ENCODE data around the gene CEP112.

Gene CEP112

DNA sequence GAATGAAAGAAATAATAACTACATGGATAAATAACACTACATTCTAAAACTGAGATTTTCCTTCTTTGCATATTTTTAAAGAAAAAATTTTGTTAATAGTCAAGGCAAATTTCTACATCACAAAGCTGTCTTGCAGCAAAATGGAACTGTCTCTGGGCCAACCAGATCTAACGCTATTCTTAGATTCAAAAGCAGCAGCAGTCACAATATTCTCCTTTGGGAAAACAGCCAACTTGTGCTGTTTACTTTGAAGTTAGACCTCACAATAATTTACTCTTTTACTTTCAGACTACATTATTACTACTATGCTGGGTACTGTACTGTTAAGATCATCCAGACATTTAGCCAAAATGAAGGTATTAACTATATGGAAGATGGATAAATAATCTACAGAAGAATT, 189.1 kb downstream of the CEP112 start:
- H4K20me1 ChIP-seq (ENCODE audit: insufficient read depth): no peaks in the 10 kb centered on the region
- no peaks in the 10 kb centered on the region for H3K36me3 ChIP-seq (ENCODE audit: insufficient read depth)
- H3K9ac ChIP-seq: no peak overlapping the region
- H3K79me2 ChIP-seq (ENCODE audit: insufficient read depth, low read depth): no peaks in the 10 kb centered on the region
- no peak overlapping the region for H3K4me3 ChIP-seq (IDR thresholded peaks at IDR 0.05; ENCODE audit: insufficient read depth, low read depth, low read length)
- TF ChIP-seq, protein P1, sequence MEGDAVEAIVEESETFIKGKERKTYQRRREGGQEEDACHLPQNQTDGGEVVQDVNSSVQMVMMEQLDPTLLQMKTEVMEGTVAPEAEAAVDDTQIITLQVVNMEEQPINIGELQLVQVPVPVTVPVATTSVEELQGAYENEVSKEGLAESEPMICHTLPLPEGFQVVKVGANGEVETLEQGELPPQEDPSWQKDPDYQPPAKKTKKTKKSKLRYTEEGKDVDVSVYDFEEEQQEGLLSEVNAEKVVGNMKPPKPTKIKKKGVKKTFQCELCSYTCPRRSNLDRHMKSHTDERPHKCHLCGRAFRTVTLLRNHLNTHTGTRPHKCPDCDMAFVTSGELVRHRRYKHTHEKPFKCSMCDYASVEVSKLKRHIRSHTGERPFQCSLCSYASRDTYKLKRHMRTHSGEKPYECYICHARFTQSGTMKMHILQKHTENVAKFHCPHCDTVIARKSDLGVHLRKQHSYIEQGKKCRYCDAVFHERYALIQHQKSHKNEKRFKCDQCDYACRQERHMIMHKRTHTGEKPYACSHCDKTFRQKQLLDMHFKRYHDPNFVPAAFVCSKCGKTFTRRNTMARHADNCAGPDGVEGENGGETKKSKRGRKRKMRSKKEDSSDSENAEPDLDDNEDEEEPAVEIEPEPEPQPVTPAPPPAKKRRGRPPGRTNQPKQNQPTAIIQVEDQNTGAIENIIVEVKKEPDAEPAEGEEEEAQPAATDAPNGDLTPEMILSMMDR (conservative IDR thresholded peaks at IDR 0.05; ENCODE audit: low read depth, low read length): no peak
- H3K27ac ChIP-seq: no peak overlapping the region
- no peaks in the 10 kb centered on the region for H3K4me1 ChIP-seq (ENCODE audit: low read depth, poor library complexity, severe bottlenecking)
- no peaks in the 10 kb centered on the region for H3K27me3 ChIP-seq (ENCODE audit: insufficient read depth, low read depth)
- no peak overlapping the region for H3K4me2 ChIP-seq
- H2AFZ ChIP-seq (ENCODE audit: low read depth): no peak overlapping the region

DNA sequence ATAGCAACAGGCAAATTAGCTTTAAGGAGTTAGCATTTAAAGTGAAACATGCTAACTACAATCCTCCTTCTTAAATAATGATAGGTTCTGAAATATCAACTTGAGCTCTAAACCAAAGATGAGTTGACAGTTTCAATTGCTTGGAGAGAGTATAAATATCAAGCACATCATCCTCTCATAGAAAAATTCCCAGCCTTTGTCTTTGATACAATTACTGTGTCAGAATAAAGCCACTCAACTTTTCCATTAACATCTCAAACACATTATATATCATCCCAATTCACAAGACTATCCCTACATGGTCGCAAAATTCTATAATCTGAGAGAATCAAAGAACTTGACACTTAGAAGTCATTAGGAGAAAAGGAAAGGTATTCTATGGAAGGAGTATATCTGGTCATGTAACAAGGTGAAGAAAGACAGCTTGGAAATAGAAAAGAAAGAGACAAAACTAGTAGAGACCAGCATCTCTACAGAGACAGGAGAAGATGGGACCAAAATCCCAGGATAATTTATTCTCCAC, 189.8 kb downstream of the CEP112 start:
- no peak overlapping the region for H3K27ac ChIP-seq
- no peak overlapping the region for H3K4me3 ChIP-seq (IDR thresholded peaks at IDR 0.05; ENCODE audit: insufficient read depth, low read depth, low read length)
- no peaks in the 10 kb centered on the region for H3K27me3 ChIP-seq (ENCODE audit: insufficient read depth, low read depth)
- H3K36me3 ChIP-seq (ENCODE audit: insufficient read depth): no peaks in the 10 kb centered on the region
- H4K20me1 ChIP-seq (ENCODE audit: insufficient read depth): no peaks in the 10 kb centered on the region
- no peaks in the 10 kb centered on the region for H3K4me1 ChIP-seq (ENCODE audit: low read depth, poor library complexity, severe bottlenecking)
- TF ChIP-seq, protein P1 (conservative IDR thresholded peaks at IDR 0.05; ENCODE audit: low read depth, low read length): no peak
- no peak overlapping the region for H3K9ac ChIP-seq
- no peak overlapping the region for H3K4me2 ChIP-seq
- H3K79me2 ChIP-seq (ENCODE audit: insufficient read depth, low read depth): no peaks in the 10 kb centered on the region
- no peak overlapping the region for H2AFZ ChIP-seq (ENCODE audit: low read depth)

DNA sequence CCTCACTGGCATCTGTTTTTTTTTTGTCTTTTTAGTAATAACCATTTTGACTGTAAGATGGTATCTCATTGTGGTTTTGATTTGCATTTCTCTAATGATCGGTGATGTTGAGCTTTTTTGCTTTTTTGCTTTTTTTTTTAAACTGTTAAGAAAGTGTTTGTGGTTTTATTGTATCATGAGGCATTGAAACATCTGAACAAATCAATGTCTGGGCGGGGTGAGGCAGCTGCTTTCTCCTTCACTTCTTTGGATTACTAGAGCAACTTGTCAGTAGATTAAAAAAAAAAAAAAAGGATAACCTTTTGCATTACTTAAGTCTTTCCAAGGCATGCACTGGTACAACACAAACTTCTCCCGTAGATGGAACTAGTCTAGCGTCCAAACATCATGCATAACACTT, 191.7 kb downstream of the CEP112 start:
- Histone ChIP-seq H3K27me3 (ENCODE audit: insufficient read depth, low read depth) (no peaks in the 10 kb centered on the region), H3K79me2 (ENCODE audit: insufficient read depth, low read depth) (no peaks in the 10 kb centered on the region), H2AFZ (ENCODE audit: low read depth) (no peak overlapping the region), H3K4me2 (no peak overlapping the region), H3K4me3 (IDR thresholded peaks at IDR 0.05; ENCODE audit: insufficient read depth, low read depth, low read length) (no peak overlapping the region), H3K4me1 (ENCODE audit: low read depth, poor library complexity, severe bottlenecking) (no peaks in the 10 kb centered on the region), H3K27ac (no peak overlapping the region), H4K20me1 (ENCODE audit: insufficient read depth) (no peaks in the 10 kb centered on the region), H3K9ac (no peak overlapping the region), H3K36me3 (ENCODE audit: insufficient read depth) (no peaks in the 10 kb centered on the region)
- TF ChIP-seq, protein P1 (conservative IDR thresholded peaks at IDR 0.05; ENCODE audit: low read depth, low read length): no peak

DNA sequence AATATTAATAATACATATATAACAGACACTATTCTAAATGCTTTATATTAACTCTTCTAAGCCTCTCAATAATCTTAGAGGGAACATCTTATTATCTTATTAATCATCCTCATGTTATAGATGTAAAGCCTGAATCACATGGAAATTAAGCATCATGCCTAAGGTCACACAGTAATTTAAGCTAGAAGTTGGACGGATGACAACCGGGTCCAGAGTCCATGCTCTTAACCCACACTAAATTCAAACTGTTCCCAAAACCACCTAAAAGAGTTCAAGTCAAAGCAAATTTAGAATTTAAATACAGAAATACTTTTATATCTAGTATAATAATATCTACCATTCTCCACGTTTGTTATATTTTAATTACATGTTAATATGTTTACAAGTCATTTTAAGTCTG, 193.3 kb downstream of the CEP112 start:
- Histone ChIP-seq H3K9ac (no peak overlapping the region), H3K27me3 (ENCODE audit: insufficient read depth, low read depth) (no peaks in the 10 kb centered on the region), H3K4me3 (IDR thresholded peaks at IDR 0.05; ENCODE audit: insufficient read depth, low read depth, low read length) (no peak overlapping the region), H3K79me2 (ENCODE audit: insufficient read depth, low read depth) (no peaks in the 10 kb centered on the region), H3K27ac (no peak overlapping the region), H4K20me1 (ENCODE audit: insufficient read depth) (no peaks in the 10 kb centered on the region), H2AFZ (ENCODE audit: low read depth) (no peak overlapping the region), H3K36me3 (ENCODE audit: insufficient read depth) (no peaks in the 10 kb centered on the region), H3K4me2 (no peak overlapping the region), H3K4me1 (ENCODE audit: low read depth, poor library complexity, severe bottlenecking) (no peaks in the 10 kb centered on the region)
- TF ChIP-seq, protein P1 (conservative IDR thresholded peaks at IDR 0.05; ENCODE audit: low read depth, low read length): no peak
